GM12801 (cell line): ENCODE measurements around the gene KDM1B.

Source experiments
- CTCF ChIP-seq: IDR thresholded peaks from one replicate; pipeline ENCODE4 v1.5.1; 2011; ENCODE audit warnings: control low read depth; ENCODE audit not compliant: insufficient read length; ENCODE audit errors: extremely low read depth

KDM1B gene

GRCh38 chr6:18270216-18270615 lies 115.0 kb downstream of the KDM1B start:
- no peak for TF ChIP-seq CTCF
